ENCODE results near the gene CSAD.

The CSAD gene

GRCh38 chr12:53197011-53197640 is 16.4 kb upstream of the CSAD start:
- Histone ChIP-seq H3K4ac (ENCODE audit: low read length) (no peak overlapping the region), H2AFZ (ENCODE audit: low read length) (no peak overlapping the region), H3K18ac (ENCODE audit: low read length) (peak overlapping the region; percentile 71), H3K4me1 (ENCODE audit: control insufficient read depth in 2 of 2, insufficient read depth in 1 of 2, low read depth in 1 of 2, low read length in 2 of 2) (peaks cover 2 to 10% of the 10 kb centered on the region in 2 donors), H2BK120ac (ENCODE audit: low read depth, low read length) (no peak overlapping the region), H3K4me2 (ENCODE audit: insufficient read depth, low read length, poor library complexity, severe bottlenecking) (peak overlapping the region; percentile 36), H3K27ac (replicated peaks; ENCODE audit: low read length) (no peak overlapping the region), H2BK15ac (ENCODE audit: low read length) (peak overlapping the region; percentile 62), H3K14ac (ENCODE audit: low read length) (no peak overlapping the region), H3K27me3 (ENCODE audit: control insufficient read depth in 3 of 3, insufficient read depth in 3 of 3, low read depth in 1 of 3, low read length in 3 of 3) (peaks cover 0 to 34% (median 31%) of the 10 kb centered on the region in 3 experiments), H3K79me1 (ENCODE audit: low read depth, low read length) (no peaks in the 10 kb centered on the region), H4K8ac (ENCODE audit: low read depth, low read length) (no peak overlapping the region), H3K9me3 (replicated peaks in 1 of 2; ENCODE audit: control insufficient read depth in 2 of 2, insufficient read depth in 1 of 2, low read depth in 1 of 2, low read length in 2 of 2) (no peaks in the 10 kb centered on the region), H4K91ac (ENCODE audit: low read depth, low read length, poor library complexity) (no peak overlapping the region), H3K9ac (ENCODE audit: low read depth, low read length, poor library complexity) (peak overlapping the region; percentile 45), H2BK12ac (ENCODE audit: low read length) (peak overlapping the region; percentile 63), H3K23ac (ENCODE audit: low read depth, low read length, poor library complexity) (peak overlapping the region; percentile 74), H2AK5ac (ENCODE audit: low read depth, low read length) (peak overlapping the region; percentile 87), H3K36me3 (replicated peaks in 1 of 2; ENCODE audit: control insufficient read depth in 2 of 2, insufficient read depth in 2 of 2, low read length in 2 of 2) (peaks cover 3 to 4% of the 10 kb centered on the region in 2 donors), H2BK5ac (ENCODE audit: low read length) (peak overlapping the region; percentile 10), H3K4me3 (ENCODE audit: low read length in 2 of 2) (peak overlapping the region in 1 of 2 donors; percentile 24)
- WGBS, 2 donors (ENCODE audit: extremely low coverage in 2 of 2, insufficient read length in 2 of 2, insufficient replicate concordance in 1 of 2): no CpG with 5 or more reads among the region's 19 CpGs
- DNase-seq (ENCODE audit: low spot score): no peak

GRCh38 chr12:53196486-53196885 is 15.8 kb upstream of the CSAD start:
- peaks cover 2 to 8% of the 10 kb centered on the region in 2 donors for H3K4me1 ChIP-seq (ENCODE audit: control insufficient read depth in 2 of 2, insufficient read depth in 1 of 2, low read depth in 1 of 2, low read length in 2 of 2)
- H2BK12ac ChIP-seq (ENCODE audit: low read length): no peak overlapping the region
- peak overlapping the region; percentile 45 for H2BK15ac ChIP-seq (ENCODE audit: low read length)
- H4K8ac ChIP-seq (ENCODE audit: low read depth, low read length): no peak overlapping the region
- H2AK5ac ChIP-seq (ENCODE audit: low read depth, low read length): no peak overlapping the region
- H3K18ac ChIP-seq (ENCODE audit: low read length): no peak overlapping the region
- WGBS, 2 donors (ENCODE audit: extremely low coverage in 2 of 2, insufficient read length in 2 of 2, insufficient replicate concordance in 1 of 2): no CpG with 5 or more reads among the region's 14 CpGs
- no peak overlapping the region for H3K4ac ChIP-seq (ENCODE audit: low read length)
- H3K79me1 ChIP-seq (ENCODE audit: low read depth, low read length): no peaks in the 10 kb centered on the region
- H3K4me2 ChIP-seq (ENCODE audit: insufficient read depth, low read length, poor library complexity, severe bottlenecking): no peak overlapping the region
- H2BK5ac ChIP-seq (ENCODE audit: low read length): no peak overlapping the region
- H3K4me3 ChIP-seq (ENCODE audit: low read length in 2 of 2): peak overlapping the region in 1 of 2 donors; percentile 37
- H4K91ac ChIP-seq (ENCODE audit: low read depth, low read length, poor library complexity): no peak overlapping the region
- peak overlapping the region; percentile 40 for H3K14ac ChIP-seq (ENCODE audit: low read length)
- H3K27ac ChIP-seq (replicated peaks; ENCODE audit: low read length): no peak overlapping the region
- H2AFZ ChIP-seq (ENCODE audit: low read length): no peak overlapping the region
- no peak overlapping the region for H3K9ac ChIP-seq (ENCODE audit: low read depth, low read length, poor library complexity)
- DNase-seq (ENCODE audit: low spot score): no peak
- H3K23ac ChIP-seq (ENCODE audit: low read depth, low read length, poor library complexity): no peak overlapping the region
- H3K9me3 ChIP-seq (replicated peaks in 1 of 2; ENCODE audit: control insufficient read depth in 2 of 2, insufficient read depth in 1 of 2, low read depth in 1 of 2, low read length in 2 of 2): no peaks in the 10 kb centered on the region
- H2BK120ac ChIP-seq (ENCODE audit: low read depth, low read length): no peak overlapping the region
- peaks cover 4 to 9% of the 10 kb centered on the region in 2 donors for H3K36me3 ChIP-seq (replicated peaks in 1 of 2; ENCODE audit: control insufficient read depth in 2 of 2, insufficient read depth in 2 of 2, low read length in 2 of 2)
- H3K27me3 ChIP-seq (ENCODE audit: control insufficient read depth in 3 of 3, insufficient read depth in 3 of 3, low read depth in 1 of 3, low read length in 3 of 3): peaks cover 0 to 34% (median 31%) of the 10 kb centered on the region in 3 experiments

- no peak overlapping the region for H2BK12ac ChIP-seq (ENCODE audit: low read length)
- H3K4me3 ChIP-seq (ENCODE audit: low read length in 2 of 2): no peak overlapping the region
- H2AFZ ChIP-seq (ENCODE audit: low read length): no peak overlapping the region
- no peak overlapping the region for H2AK5ac ChIP-seq (ENCODE audit: low read depth, low read length)
- WGBS, 2 donors (ENCODE audit: extremely low coverage in 2 of 2, insufficient read length in 2 of 2, insufficient replicate concordance in 1 of 2): no CpG with 5 or more reads among the region's 10 CpGs
- no peak overlapping the region for H3K14ac ChIP-seq (ENCODE audit: low read length)
- no peak overlapping the region for H3K27ac ChIP-seq (replicated peaks; ENCODE audit: low read length)
- no peak for DNase-seq (ENCODE audit: low spot score)
- peak overlapping the region; percentile 25 for H3K9ac ChIP-seq (ENCODE audit: low read depth, low read length, poor library complexity)
- H3K4me2 ChIP-seq (ENCODE audit: insufficient read depth, low read length, poor library complexity, severe bottlenecking): no peak overlapping the region
- no peak overlapping the region for H4K91ac ChIP-seq (ENCODE audit: low read depth, low read length, poor library complexity)
- H2BK120ac ChIP-seq (ENCODE audit: low read depth, low read length): no peak overlapping the region
- no peak overlapping the region for H2BK5ac ChIP-seq (ENCODE audit: low read length)
- peaks cover under 1 to 2% of the 10 kb centered on the region in 2 donors for H3K4me1 ChIP-seq (ENCODE audit: control insufficient read depth in 2 of 2, insufficient read depth in 1 of 2, low read depth in 1 of 2, low read length in 2 of 2)
- peaks cover 0 to 34% (median 31%) of the 10 kb centered on the region in 3 experiments for H3K27me3 ChIP-seq (ENCODE audit: control insufficient read depth in 3 of 3, insufficient read depth in 3 of 3, low read depth in 1 of 3, low read length in 3 of 3)
- no peak overlapping the region for H4K8ac ChIP-seq (ENCODE audit: low read depth, low read length)
- no peak overlapping the region for H3K18ac ChIP-seq (ENCODE audit: low read length)
- H3K79me1 ChIP-seq (ENCODE audit: low read depth, low read length): no peaks in the 10 kb centered on the region
- no peaks in the 10 kb centered on the region for H3K9me3 ChIP-seq (replicated peaks in 1 of 2; ENCODE audit: control insufficient read depth in 2 of 2, insufficient read depth in 1 of 2, low read depth in 1 of 2, low read length in 2 of 2)
- H3K4ac ChIP-seq (ENCODE audit: low read length): no peak overlapping the region
- H3K23ac ChIP-seq (ENCODE audit: low read depth, low read length, poor library complexity): no peak overlapping the region
- peaks cover 10 to 14% of the 10 kb centered on the region in 2 donors for H3K36me3 ChIP-seq (replicated peaks in 1 of 2; ENCODE audit: control insufficient read depth in 2 of 2, insufficient read depth in 2 of 2, low read length in 2 of 2)
- H2BK15ac ChIP-seq (ENCODE audit: low read length): no peak overlapping the region
Measured at GRCh38 chr12:53195516-53196420, 15.0 kb upstream of the CSAD start.

- Histone ChIP-seq H2BK5ac (ENCODE audit: low read length) (no peak overlapping the region), H4K91ac (ENCODE audit: low read depth, low read length, poor library complexity) (no peak overlapping the region), H3K18ac (ENCODE audit: low read length) (no peak overlapping the region), H3K9me3 (replicated peaks in 1 of 2; ENCODE audit: control insufficient read depth in 2 of 2, insufficient read depth in 1 of 2, low read depth in 1 of 2, low read length in 2 of 2) (no peaks in the 10 kb centered on the region), H2BK15ac (ENCODE audit: low read length) (no peak overlapping the region), H3K4me2 (ENCODE audit: insufficient read depth, low read length, poor library complexity, severe bottlenecking) (no peak overlapping the region), H3K36me3 (replicated peaks in 1 of 2; ENCODE audit: control insufficient read depth in 2 of 2, insufficient read depth in 2 of 2, low read length in 2 of 2) (peaks cover 10 to 21% of the 10 kb centered on the region in 2 donors), H3K4me3 (ENCODE audit: low read length in 2 of 2) (no peak overlapping the region), H3K23ac (ENCODE audit: low read depth, low read length, poor library complexity) (no peak overlapping the region), H3K14ac (ENCODE audit: low read length) (no peak overlapping the region), H3K4me1 (ENCODE audit: control insufficient read depth in 2 of 2, insufficient read depth in 1 of 2, low read depth in 1 of 2, low read length in 2 of 2) (peaks cover 0 to 2% of the 10 kb centered on the region in 2 donors), H3K79me1 (ENCODE audit: low read depth, low read length) (no peaks in the 10 kb centered on the region), H2BK12ac (ENCODE audit: low read length) (no peak overlapping the region), H2AK5ac (ENCODE audit: low read depth, low read length) (no peak overlapping the region), H3K9ac (ENCODE audit: low read depth, low read length, poor library complexity) (no peak overlapping the region), H3K4ac (ENCODE audit: low read length) (no peak overlapping the region), H4K8ac (ENCODE audit: low read depth, low read length) (no peak overlapping the region), H3K27ac (replicated peaks; ENCODE audit: low read length) (no peak overlapping the region), H2BK120ac (ENCODE audit: low read depth, low read length) (no peak overlapping the region), H2AFZ (ENCODE audit: low read length) (no peak overlapping the region), H3K27me3 (ENCODE audit: control insufficient read depth in 3 of 3, insufficient read depth in 3 of 3, low read depth in 1 of 3, low read length in 3 of 3) (peaks cover 0 to 34% (median 31%) of the 10 kb centered on the region in 3 experiments)
- WGBS, 2 donors (ENCODE audit: extremely low coverage in 2 of 2, insufficient read length in 2 of 2, insufficient replicate concordance in 1 of 2): no CpG with 5 or more reads among the region's 1 CpG
- no peak for DNase-seq (ENCODE audit: low spot score)
Measured at GRCh38 chr12:53194973-53195372, 14.2 kb upstream of the CSAD start.
